ENCODE results near the gene TMEM178B.

GRCh38 chr7:141220263-141220880 lies 146.5 kb downstream of the TMEM178B start:
- no peak for TF ChIP-seq EP300 (conservative IDR thresholded peaks at IDR 0.05; ENCODE audit: poor library complexity, severe bottlenecking)
- TF ChIP-seq CTCF (IDR thresholded peaks at IDR 0.05; ENCODE audit: poor library complexity, severe bottlenecking) = no peak
- no peak for TF ChIP-seq EZH2 (IDR thresholded peaks at IDR 0.05; ENCODE audit: borderline replicate concordance, insufficient read depth, low read length, poor library complexity, severe bottlenecking)
- TF ChIP-seq MXI1 (conservative IDR thresholded peaks at IDR 0.05; ENCODE audit: poor library complexity, severe bottlenecking) = no peak
- TF ChIP-seq TAF1 (IDR thresholded peaks at IDR 0.05; ENCODE audit: low read depth) = no peak
- no peak for TF ChIP-seq REST (IDR thresholded peaks at IDR 0.05; ENCODE audit: borderline replicate concordance)
- TF ChIP-seq RAD21 (conservative IDR thresholded peaks at IDR 0.05) = no peak
- no peak for TF ChIP-seq POLR2AphosphoS5 (IDR thresholded peaks at IDR 0.05)
- no peak for TF ChIP-seq SMC3 (conservative IDR thresholded peaks at IDR 0.05; ENCODE audit: poor library complexity)

Measured in neural cell (in vitro differentiated cells).